HG02759 (cell line): ENCODE data around the gene CNOT4.

Source experiments
- ATAC-seq: cut with Tn5 transposase; IDR thresholded peaks from one replicate; pipeline ENCODE4 v1.9.1; 2021; ENCODE audit warnings: mild to moderate bottlenecking, moderate library complexity; ENCODE audit not compliant: unreplicated experiment

CNOT4 gene

GRCh38 chr7:135407884-135408283 lies 102.0 kb downstream of the CNOT4 start:
- no peak for ATAC-seq

DNA sequence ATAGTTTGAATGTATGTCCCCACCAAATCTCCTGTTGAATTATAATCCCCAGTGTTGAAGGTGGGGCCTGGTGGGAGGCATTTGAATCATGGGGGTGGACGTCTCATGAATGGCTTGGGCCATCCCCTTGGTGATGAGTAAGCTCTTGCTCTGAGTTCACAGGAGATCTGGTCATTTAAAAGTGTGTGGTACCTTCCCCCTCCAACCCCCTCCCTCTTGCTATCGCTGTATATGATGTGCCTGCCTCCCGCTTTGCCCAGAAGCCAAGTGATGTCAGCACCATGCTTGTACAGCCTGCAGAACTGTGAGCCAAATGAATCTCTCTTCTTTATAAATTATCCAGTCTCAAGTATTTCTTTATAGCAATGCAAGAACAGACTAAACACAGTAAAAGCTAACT lies 103.0 kb downstream of the CNOT4 start:
- no peak for ATAC-seq

DNA sequence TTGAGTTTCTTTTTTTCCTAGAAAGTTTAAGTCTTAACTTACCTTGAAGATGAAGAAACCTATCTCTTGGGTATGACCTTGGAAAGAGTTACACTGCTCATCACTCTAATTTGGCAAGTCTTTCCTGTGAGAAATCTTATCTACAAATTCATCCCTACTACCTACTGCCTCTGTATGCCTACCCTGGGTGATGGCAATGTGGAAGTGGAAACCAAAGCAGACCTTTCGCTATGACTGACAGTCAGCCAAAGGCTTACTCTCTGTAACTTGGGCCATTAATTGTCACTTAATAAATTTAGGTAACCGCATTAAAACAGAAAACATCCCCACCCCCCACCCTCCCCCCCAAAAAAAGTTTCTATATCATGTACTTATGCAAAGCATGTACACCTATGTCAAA lies 103.9 kb downstream of the CNOT4 start:
- ATAC-seq: no peak

- ATAC-seq: no peak
Measured at GRCh38 chr7:135403302-135403701, 106.6 kb downstream of the CNOT4 start.

DNA sequence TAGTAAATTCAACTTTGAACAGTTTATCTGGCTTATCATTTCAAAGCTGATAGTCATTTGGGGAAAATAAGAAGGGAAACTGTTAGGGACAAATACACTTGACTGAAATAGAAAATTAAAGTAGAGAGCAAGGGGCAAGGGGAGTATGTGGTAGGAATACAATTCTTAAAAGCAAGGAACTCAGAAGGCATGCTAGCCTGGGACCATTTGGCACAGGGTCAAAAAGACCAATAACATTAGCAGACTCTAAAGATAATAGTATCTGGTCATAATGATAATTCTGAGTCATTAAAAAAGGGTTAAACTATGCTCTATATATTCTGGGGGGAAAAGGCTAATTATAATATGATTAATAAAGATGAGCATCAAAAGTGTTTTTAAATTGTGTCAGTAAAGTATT lies 112.2 kb downstream of the CNOT4 start:
- no peak for ATAC-seq

DNA sequence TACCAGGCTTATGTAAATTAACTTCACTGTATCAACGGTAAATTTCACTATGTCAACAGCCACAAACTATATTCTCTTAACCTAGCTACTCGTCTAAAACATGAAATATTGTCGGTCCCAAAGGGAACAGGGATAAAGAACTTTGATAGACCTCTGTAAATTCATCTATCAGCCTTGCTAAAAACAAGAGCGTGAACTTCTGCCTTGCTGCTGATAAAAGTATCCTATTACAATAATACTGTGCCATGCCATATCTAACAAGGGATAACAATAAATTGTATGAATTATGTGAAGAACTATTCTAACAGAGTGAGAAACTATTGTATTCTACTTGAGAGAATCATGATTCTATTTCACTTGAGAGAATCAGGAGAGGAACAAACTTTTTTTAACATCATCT lies 117.2 kb downstream of the CNOT4 start:
- ATAC-seq: no peak

- ATAC-seq: no peak
Measured at GRCh38 chr7:135391514-135391913, 118.4 kb downstream of the CNOT4 start.

DNA sequence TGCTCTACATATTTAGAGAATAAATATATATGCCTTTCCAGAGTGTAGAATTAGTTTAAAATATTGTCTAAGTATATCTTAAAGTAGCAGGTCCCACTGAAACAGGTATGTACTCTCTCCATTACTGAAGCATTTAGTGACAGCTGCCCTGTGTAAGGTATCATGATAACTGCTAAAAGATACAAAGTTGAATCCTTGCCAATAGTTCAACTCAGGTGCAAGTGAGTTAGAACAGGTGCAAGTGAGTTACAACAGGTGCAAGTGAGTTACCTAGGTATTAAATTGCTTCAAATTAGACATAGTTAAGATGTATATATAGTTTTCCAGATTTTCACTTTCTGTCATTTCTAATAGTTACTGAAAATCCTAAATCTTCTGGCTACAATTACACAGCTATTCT lies 119.1 kb downstream of the CNOT4 start:
- no peak for ATAC-seq

GRCh38 chr7:135389971-135390370 lies 119.9 kb downstream of the CNOT4 start:
- no peak for ATAC-seq

GRCh38 chr7:135388616-135389015 lies 121.3 kb downstream of the CNOT4 start:
- ATAC-seq: no peak

DNA sequence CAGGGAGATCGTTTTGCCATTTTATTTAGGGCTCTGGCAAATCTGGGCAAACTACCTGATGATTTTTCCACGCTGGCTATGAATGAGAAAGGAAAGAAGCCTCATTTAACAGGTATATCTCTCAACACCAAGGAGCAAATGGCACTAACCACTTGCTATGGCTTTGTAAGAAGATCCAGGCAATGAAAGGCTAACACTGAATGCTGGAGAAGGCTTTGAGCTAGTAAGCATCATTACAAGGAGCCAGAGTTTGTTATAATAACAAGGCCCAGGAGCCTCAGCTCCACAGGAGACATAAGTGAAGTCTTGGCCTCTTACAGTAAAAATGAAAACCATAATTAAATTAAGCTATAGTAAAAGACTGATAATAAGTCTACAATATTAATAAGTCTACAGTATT lies 123.1 kb downstream of the CNOT4 start:
- ATAC-seq: no peak

DNA sequence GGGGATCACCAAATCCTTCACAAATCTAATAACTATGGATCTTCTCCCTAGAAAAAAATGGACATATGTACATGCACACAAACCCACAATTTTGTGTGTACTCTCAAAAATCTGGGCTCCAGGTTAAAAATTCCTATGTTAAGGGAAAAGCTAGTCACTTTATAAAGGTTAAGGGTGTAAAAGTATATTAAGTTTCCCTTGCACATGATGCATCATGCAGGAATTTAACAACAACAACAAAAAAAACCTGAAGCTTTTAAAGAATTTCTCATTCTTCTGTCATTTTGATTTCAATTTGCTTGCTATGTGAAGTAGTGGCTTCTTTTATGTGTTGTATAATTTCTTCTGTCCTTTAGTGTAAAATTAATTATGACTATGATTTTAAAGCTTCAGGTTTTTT lies 123.7 kb downstream of the CNOT4 start:
- ATAC-seq: no peak

GRCh38 chr7:135385209-135385608 lies 124.7 kb downstream of the CNOT4 start:
- ATAC-seq: no peak

GRCh38 chr7:135383525-135384175 lies 126.3 kb downstream of the CNOT4 start:
- ATAC-seq: no peak

DNA sequence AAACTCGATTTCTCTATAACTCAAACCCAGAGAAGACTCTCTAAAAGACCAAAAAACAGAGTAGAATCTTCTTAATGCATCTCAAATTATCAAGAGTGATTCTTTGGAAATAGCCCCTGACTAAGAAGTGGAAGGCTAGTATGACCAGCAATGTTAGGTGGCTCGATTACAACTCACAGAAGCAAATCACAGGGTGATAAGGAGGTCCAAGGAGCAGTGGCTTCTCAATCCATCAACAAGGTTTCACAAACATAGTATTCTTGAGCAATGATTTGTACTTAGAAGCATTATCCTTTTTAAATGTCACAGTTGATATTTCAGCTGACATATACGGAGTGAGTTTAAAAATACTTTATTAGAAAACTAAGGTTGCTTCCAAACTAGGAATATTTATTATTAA lies 127.7 kb downstream of the CNOT4 start:
- ATAC-seq: no peak

- no peak for ATAC-seq
Measured at GRCh38 chr7:135381369-135381768, 128.5 kb downstream of the CNOT4 start.

DNA sequence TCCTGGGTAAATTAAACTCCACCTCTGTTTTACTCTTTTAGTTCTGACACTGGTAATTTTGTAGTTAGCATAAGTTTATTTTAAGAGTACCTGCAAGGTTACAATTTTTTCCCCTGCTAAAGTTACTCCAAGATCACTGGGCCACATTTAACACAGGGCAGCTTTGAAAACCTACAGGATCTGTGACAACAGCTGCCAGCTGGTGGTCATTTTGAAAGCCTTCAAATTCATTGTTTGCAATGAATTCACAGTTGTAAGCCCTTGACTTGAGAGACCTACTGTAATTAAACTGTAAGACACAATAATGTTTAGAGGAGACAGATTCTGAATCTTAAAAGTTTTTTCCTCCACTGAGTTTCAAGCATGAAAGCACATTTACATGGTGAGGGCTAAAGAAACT lies 129.6 kb downstream of the CNOT4 start:
- ATAC-seq: no peak

GRCh38 chr7:135377171-135377570 lies 132.7 kb downstream of the CNOT4 start:
- no peak for ATAC-seq

DNA sequence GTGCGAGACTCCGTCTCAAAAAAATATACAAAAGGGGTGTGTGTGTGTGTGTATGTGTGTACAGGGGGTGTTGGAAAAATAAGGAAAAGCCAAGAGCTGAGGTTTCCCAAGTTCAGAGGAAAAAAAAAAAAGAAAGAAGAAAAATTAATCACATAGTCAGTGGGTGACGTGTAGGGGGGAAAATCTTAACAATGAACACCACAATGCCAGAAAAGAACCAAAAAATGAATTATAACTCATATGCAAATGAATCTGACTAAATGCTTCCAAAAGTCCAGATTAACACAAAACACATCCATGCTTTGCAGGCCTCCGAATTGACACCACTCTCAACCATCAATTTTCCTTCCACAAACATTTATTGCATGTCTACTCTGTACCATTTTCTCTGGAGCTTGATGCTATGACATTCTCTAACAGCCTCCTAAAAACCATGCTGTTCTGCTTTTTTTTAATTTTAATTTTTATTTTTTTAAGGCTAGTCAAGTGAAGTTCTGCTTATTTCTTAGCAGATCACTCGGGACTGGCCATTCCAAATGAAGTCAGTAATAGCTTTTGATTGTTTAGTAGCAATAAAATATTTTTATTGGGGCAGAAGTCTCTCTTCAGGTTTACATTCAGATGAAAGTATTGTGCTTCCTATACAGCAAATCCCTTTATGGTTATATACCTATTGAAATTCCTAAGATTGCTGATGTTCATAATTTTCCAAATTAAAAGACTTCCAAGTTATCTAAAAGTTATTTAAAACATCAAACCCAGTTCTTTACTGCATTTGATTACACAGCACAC lies 133.8 kb downstream of the CNOT4 start:
- ATAC-seq: no peak

GRCh38 chr7:135374736-135375135 lies 135.2 kb downstream of the CNOT4 start:
- no peak for ATAC-seq

DNA sequence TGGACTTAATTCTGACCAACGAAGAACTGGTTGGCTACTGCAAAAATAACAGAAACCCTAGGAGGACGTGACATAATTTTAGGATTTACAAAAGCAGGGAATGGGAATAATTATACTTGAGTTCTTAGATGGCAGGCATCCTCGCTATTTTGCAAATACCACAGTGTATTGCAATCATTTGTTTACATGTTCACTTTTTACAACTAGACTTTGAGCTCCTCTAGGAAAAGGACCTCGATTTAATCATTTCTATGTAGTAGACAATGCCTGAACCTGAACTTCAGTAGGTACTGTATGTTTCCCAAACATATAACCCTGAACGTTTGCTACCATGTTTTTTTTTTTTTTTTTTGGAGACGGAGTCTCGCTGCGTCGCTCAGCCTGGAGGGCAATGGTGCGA lies 137.7 kb downstream of the CNOT4 start:
- no peak for ATAC-seq

GRCh38 chr7:135370656-135371055 lies 139.2 kb downstream of the CNOT4 start:
- ATAC-seq: no peak

- ATAC-seq: no peak
Measured at GRCh38 chr7:135369405-135369804, 140.5 kb downstream of the CNOT4 start.
